Breast epithelium (tissue), 4 donors: ENCODE results near the gene NTMT2. TPM values are rescaled to one million over a fixed set of nuclear protein-coding genes. Genes with fewer than 3 reads are reported as not detected.

ENCODE experiments used
- DNase-seq, 2 donors: peaks; one replicate each; pipeline ENCODE4 v3.0.0-alpha.2; 2019; ENCODE audit warnings: low spot score in 2 of 2
- H3K27ac ChIP-seq, 2 donors: fragments of 200-600 bp; sonication (generic) in 1 of 2; one replicate each; pipeline ENCODE4 v1.5.1; 2016 to 2019; ENCODE audit warnings: mild to moderate bottlenecking in 1 of 2
- H3K27me3 ChIP-seq, 2 donors: fragments of 200-600 bp; sonication (generic) in 1 of 2; one replicate each; pipeline versions ENCODE4 v1.5.1 to v1.6.0; 2017 to 2019; ENCODE audit warnings: control low read depth in 1 of 2, mild to moderate bottlenecking in 1 of 2
- H3K36me3 ChIP-seq: fragments of 200-600 bp; one replicate; pipeline ENCODE4 v1.5.1; 2019
- H3K4me1 ChIP-seq, 2 donors: fragments of 200-600 bp; sonication (generic); one replicate each; pipeline ENCODE4 v1.5.1; 2016 to 2019; ENCODE audit warnings: control low read depth in 1 of 2
- H3K4me3 ChIP-seq, 3 donors: fragments of 200-600 bp; sonication (generic); 1 replicate in 2 of 3; 2 replicates in 1 of 3; pipeline ENCODE4 v1.5.1; 2016 to 2019; ENCODE audit warnings: mild to moderate bottlenecking in 3 of 3, moderate library complexity in 2 of 3
- H3K9me3 ChIP-seq, 2 donors: fragments of 200-600 bp; sonication (generic) in 1 of 2; one replicate each; pipeline ENCODE4 v1.5.1; 2016 to 2019; ENCODE audit warnings: control low read depth in 1 of 2
- POLR2A ChIP-seq: fragments of 450-650 bp; IDR thresholded peaks from one replicate; pipeline ENCODE4 v1.6.1; 2016; ENCODE audit warnings: antibody characterized with exemption, mild to moderate bottlenecking, moderate library complexity
- POLR2AphosphoS5 ChIP-seq, 3 donors: sonication (generic); formaldehyde crosslinking; IDR thresholded peaks; one replicate each; pipeline ENCODE4 v1.6.1; 2017; ENCODE audit warnings: antibody characterized with exemption in 3 of 3
- intact Hi-C: fragments of 100-400 bp; cut with DNase I; formaldehyde crosslinking; loops from one replicate; pipeline ENCODE4 v1.15.1; 2023; ENCODE audit warnings: low total_unique reads
- total RNA-seq, 3 donors: library from RNA; depleted of rRNA; stranded (reverse); fragments of >200 nt; gene quantifications; one replicate each; pipeline ENCODE4 v1.1.0, GENCODE V29; 2016
- TF ChIP-seq, protein P1 (sequence below), 3 donors: fragments of 450-650 bp; IDR thresholded peaks; one replicate each; pipeline ENCODE4 v1.5.1; 2016 to 2017; ENCODE audit warnings: antibody characterized with exemption in 3 of 3, mild to moderate bottlenecking in 3 of 3, moderate library complexity in 3 of 3

The NTMT2 gene
- total RNA-seq, 3 donors from 2014 or later = not detected

DNA sequence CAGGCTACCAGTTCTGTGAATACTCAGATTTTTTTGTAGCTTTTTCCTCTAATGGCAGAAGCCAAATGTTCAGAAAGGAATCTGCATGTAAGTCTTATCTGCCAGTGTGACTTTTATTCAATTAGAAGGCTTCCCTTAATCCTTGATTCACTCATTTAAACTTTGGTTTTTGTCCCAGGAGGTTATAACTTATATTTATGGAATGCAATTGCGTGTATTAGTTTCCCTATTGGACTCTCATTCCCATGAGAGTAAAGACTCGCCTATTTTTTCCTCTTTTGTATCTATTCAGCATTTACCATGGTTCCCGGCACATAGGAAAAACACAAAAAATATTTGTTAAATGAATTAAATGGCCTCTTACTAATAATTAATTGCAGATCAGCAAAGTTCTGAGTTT is 3.5 kb downstream of the NTMT2 start:
- intact Hi-C loops = no loop called here
- Histone ChIP-seq H3K4me1 (no peaks in the 10 kb centered on the region), H3K4me3 (no peak overlapping the region), H3K9me3 (peaks cover 8 to 11% of the 10 kb centered on the region in 2 donors), H3K27me3 (no peaks in the 10 kb centered on the region), H3K27ac (no peak overlapping the region), H3K36me3 (no peaks in the 10 kb centered on the region)
- TF ChIP-seq, protein P1, sequence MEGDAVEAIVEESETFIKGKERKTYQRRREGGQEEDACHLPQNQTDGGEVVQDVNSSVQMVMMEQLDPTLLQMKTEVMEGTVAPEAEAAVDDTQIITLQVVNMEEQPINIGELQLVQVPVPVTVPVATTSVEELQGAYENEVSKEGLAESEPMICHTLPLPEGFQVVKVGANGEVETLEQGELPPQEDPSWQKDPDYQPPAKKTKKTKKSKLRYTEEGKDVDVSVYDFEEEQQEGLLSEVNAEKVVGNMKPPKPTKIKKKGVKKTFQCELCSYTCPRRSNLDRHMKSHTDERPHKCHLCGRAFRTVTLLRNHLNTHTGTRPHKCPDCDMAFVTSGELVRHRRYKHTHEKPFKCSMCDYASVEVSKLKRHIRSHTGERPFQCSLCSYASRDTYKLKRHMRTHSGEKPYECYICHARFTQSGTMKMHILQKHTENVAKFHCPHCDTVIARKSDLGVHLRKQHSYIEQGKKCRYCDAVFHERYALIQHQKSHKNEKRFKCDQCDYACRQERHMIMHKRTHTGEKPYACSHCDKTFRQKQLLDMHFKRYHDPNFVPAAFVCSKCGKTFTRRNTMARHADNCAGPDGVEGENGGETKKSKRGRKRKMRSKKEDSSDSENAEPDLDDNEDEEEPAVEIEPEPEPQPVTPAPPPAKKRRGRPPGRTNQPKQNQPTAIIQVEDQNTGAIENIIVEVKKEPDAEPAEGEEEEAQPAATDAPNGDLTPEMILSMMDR (IDR thresholded peaks at IDR 0.05) = no peak
- TF ChIP-seq POLR2A = no peak
- no peak for TF ChIP-seq POLR2AphosphoS5 (IDR thresholded peaks at IDR 0.05)
- no peak for DNase-seq

GRCh38 chr1:170150016-170150415 is 4.3 kb downstream of the NTMT2 start:
- Histone ChIP-seq H3K4me3 (no peak overlapping the region), H3K4me1 (no peaks in the 10 kb centered on the region), H3K27ac (no peak overlapping the region), H3K27me3 (no peaks in the 10 kb centered on the region), H3K36me3 (no peaks in the 10 kb centered on the region), H3K9me3 (peaks cover 8 to 13% of the 10 kb centered on the region in 2 donors)
- TF ChIP-seq, protein P1 (IDR thresholded peaks at IDR 0.05) = no peak
- TF ChIP-seq POLR2AphosphoS5 (IDR thresholded peaks at IDR 0.05) (no peak), POLR2A (no peak)
- intact Hi-C loops = no loop called here
- no peak for DNase-seq

DNA sequence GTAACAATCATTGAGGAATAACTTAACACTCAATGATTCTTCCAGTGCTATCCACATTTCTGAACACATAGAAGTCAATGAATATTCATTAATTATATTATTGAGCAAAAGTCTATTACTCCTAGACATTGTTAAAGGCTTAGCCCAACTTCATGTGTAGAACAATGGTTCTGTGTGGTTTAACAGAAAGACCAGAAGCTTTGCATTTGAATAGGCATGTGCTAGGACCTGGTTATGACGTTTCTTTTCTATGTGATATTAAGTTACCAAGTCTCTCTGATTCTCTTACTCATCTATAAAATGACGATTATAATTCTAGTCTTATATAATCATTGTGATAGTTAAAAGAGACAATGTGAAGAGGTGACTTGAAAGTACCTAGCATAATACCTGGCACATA is 5.2 kb downstream of the NTMT2 start:
- Histone ChIP-seq H3K27me3 (no peaks in the 10 kb centered on the region), H3K27ac (no peak overlapping the region), H3K36me3 (no peaks in the 10 kb centered on the region), H3K4me1 (no peaks in the 10 kb centered on the region), H3K4me3 (no peak overlapping the region), H3K9me3 (peaks cover 8 to 13% of the 10 kb centered on the region in 2 donors)
- intact Hi-C loops = no loop called here
- no peak for TF ChIP-seq POLR2A
- TF ChIP-seq, protein P1 (IDR thresholded peaks at IDR 0.05) = no peak
- TF ChIP-seq POLR2AphosphoS5 (IDR thresholded peaks at IDR 0.05) = no peak
- no peak for DNase-seq

GRCh38 chr1:170153417-170153816 is 7.7 kb downstream of the NTMT2 start:
- Histone ChIP-seq H3K27ac (no peak overlapping the region), H3K4me3 (no peak overlapping the region), H3K27me3 (no peaks in the 10 kb centered on the region), H3K36me3 (no peaks in the 10 kb centered on the region), H3K4me1 (no peaks in the 10 kb centered on the region), H3K9me3 (peaks cover 8 to 13% of the 10 kb centered on the region in 2 donors)
- intact Hi-C loops = no loop called here
- TF ChIP-seq POLR2AphosphoS5 (IDR thresholded peaks at IDR 0.05) (no peak), POLR2A (no peak)
- TF ChIP-seq, protein P1 (IDR thresholded peaks at IDR 0.05) = no peak
- no peak for DNase-seq

DNA sequence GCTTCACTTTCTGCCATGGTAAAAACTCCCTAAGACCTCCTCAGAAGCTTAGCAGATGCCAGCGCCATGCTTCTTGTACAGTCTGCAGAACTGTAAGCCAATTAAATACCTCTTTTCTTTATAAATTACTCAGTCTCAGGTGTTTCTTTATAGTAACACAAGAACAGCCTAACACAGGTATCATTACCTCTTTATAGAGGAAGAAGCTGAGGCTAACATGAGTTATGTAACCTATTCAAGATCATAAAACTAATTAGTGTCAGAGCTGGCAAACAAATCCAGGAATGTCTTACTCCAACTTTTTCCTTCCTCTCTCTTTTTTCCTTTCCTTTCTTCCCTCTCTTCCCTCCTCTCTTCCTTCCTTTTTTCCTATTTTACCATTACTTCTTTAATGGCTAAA is 9.3 kb downstream of the NTMT2 start:
- Histone ChIP-seq H3K4me3 (no peak overlapping the region), H3K27me3 (no peaks in the 10 kb centered on the region), H3K9me3 (peaks cover 8 to 13% of the 10 kb centered on the region in 2 donors), H3K4me1 (no peaks in the 10 kb centered on the region), H3K27ac (no peak overlapping the region), H3K36me3 (no peaks in the 10 kb centered on the region)
- intact Hi-C loops = no loop called here
- DNase-seq = no peak
- TF ChIP-seq, protein P1 (IDR thresholded peaks at IDR 0.05) = no peak
- TF ChIP-seq POLR2A (no peak), POLR2AphosphoS5 (IDR thresholded peaks at IDR 0.05) (no peak)
